WTC11 (cell line): ENCODE data around the gene ALK.

Experiments used
- CREM ChIP-seq: sonication (generic); formaldehyde crosslinking; IDR thresholded peaks from 2 replicates; pipeline ENCODE4 v1.8.1; 2022; ENCODE audit warnings: mild to moderate bottlenecking, missing genetic modification reagents, moderate library complexity
- CTCF ChIP-seq: fragments of 200-600 bp; IDR thresholded peaks from 2 replicates; pipeline ENCODE4 v1.8.0; 2022; ENCODE audit warnings: antibody characterized with exemption
- E2F5 ChIP-seq: sonication (generic); formaldehyde crosslinking; IDR thresholded peaks from 2 replicates; pipeline ENCODE4 v1.8.1; 2022; ENCODE audit warnings: mild to moderate bottlenecking, moderate library complexity, missing genetic modification reagents
- ESRRA ChIP-seq: sonication (generic); formaldehyde crosslinking; IDR thresholded peaks from 2 replicates; pipeline ENCODE4 v1.8.1; 2022; ENCODE audit warnings: mild to moderate bottlenecking, missing genetic modification reagents, borderline replicate concordance
- ETV6 ChIP-seq: sonication (generic); formaldehyde crosslinking; IDR thresholded peaks from 2 replicates; pipeline ENCODE4 v1.8.1; 2022; ENCODE audit warnings: mild to moderate bottlenecking, missing genetic modification reagents
- MLX ChIP-seq: sonication (generic); formaldehyde crosslinking; IDR thresholded peaks from 2 replicates; pipeline ENCODE4 v1.8.1; 2023; ENCODE audit warnings: mild to moderate bottlenecking, missing genetic modification reagents, moderate library complexity
- NFYB ChIP-seq: sonication (generic); formaldehyde crosslinking; conservative IDR thresholded peaks from 2 replicates; pipeline ENCODE4 v1.8.0; 2022; ENCODE audit warnings: low read depth, missing genetic modification reagents
- NR3C1 ChIP-seq: sonication (generic); formaldehyde crosslinking; conservative IDR thresholded peaks from 2 replicates; pipeline ENCODE4 v1.8.1; 2023; ENCODE audit warnings: low read depth, mild to moderate bottlenecking, missing genetic modification reagents
- PREB ChIP-seq: sonication (generic); formaldehyde crosslinking; IDR thresholded peaks from 2 replicates; pipeline ENCODE4 v1.8.1; 2022; ENCODE audit warnings: mild to moderate bottlenecking, missing genetic modification reagents, moderate library complexity, borderline replicate concordance
- USF2 ChIP-seq: sonication (generic); formaldehyde crosslinking; IDR thresholded peaks from 2 replicates; pipeline ENCODE4 v1.8.1; 2023; ENCODE audit warnings: mild to moderate bottlenecking, missing genetic modification reagents, moderate library complexity
- TF ChIP-seq, protein P1 (sequence below): sonication (generic); formaldehyde crosslinking; IDR thresholded peaks from 2 replicates; pipeline ENCODE4 v1.8.0; 2023; ENCODE audit warnings: missing genetic modification reagents, mild to moderate bottlenecking, borderline replicate concordance

DNA sequence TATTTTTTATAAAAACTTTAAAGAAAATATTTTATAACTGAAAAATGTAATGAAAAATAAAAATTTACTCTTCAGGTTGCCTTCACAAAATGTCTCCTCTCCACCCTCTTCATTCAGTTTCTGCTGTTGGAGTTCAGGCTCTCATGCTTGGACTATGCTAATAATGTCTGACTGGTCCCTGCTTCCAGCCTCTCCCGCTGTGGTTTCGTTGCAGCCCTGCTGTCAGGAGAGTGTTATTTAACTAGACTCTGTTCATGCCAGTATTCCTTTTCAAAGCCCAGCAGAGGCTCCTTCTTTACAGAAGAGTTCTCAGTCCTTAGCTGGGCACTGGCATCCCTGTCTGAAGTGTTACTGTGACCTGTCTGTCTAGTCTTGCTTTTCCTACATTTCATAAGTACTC is 765.8 kb downstream of the ALK start:
- TF ChIP-seq ESRRA (no peak), NFYB (CRISPR knock-in tag) (no peak), CTCF (no peak), E2F5 (CRISPR knock-in tag) (no peak), ETV6 (CRISPR knock-in tag) (no peak), CREM (CRISPR knock-in tag) (no peak), USF2 (CRISPR knock-in tag) (no peak), NR3C1 (CRISPR knock-in tag) (no peak), MLX (CRISPR knock-in tag) (no peak), PREB (CRISPR knock-in tag) (no peak)
- TF ChIP-seq, protein P1, sequence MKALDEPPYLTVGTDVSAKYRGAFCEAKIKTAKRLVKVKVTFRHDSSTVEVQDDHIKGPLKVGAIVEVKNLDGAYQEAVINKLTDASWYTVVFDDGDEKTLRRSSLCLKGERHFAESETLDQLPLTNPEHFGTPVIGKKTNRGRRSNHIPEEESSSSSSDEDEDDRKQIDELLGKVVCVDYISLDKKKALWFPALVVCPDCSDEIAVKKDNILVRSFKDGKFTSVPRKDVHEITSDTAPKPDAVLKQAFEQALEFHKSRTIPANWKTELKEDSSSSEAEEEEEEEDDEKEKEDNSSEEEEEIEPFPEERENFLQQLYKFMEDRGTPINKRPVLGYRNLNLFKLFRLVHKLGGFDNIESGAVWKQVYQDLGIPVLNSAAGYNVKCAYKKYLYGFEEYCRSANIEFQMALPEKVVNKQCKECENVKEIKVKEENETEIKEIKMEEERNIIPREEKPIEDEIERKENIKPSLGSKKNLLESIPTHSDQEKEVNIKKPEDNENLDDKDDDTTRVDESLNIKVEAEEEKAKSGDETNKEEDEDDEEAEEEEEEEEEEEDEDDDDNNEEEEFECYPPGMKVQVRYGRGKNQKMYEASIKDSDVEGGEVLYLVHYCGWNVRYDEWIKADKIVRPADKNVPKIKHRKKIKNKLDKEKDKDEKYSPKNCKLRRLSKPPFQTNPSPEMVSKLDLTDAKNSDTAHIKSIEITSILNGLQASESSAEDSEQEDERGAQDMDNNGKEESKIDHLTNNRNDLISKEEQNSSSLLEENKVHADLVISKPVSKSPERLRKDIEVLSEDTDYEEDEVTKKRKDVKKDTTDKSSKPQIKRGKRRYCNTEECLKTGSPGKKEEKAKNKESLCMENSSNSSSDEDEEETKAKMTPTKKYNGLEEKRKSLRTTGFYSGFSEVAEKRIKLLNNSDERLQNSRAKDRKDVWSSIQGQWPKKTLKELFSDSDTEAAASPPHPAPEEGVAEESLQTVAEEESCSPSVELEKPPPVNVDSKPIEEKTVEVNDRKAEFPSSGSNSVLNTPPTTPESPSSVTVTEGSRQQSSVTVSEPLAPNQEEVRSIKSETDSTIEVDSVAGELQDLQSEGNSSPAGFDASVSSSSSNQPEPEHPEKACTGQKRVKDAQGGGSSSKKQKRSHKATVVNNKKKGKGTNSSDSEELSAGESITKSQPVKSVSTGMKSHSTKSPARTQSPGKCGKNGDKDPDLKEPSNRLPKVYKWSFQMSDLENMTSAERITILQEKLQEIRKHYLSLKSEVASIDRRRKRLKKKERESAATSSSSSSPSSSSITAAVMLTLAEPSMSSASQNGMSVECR (CRISPR knock-in tag): no peak
